GM12872 (cell line): Measurements from ENCODE around the gene NRAS.

Experiments used
- CTCF ChIP-seq: IDR thresholded peaks from 3 replicates; pipeline ENCODE4 v1.5.1; 2011; ENCODE audit warnings: low read depth, mild to moderate bottlenecking, low read length, moderate library complexity; ENCODE audit not compliant: insufficient read depth

NRAS gene

DNA sequence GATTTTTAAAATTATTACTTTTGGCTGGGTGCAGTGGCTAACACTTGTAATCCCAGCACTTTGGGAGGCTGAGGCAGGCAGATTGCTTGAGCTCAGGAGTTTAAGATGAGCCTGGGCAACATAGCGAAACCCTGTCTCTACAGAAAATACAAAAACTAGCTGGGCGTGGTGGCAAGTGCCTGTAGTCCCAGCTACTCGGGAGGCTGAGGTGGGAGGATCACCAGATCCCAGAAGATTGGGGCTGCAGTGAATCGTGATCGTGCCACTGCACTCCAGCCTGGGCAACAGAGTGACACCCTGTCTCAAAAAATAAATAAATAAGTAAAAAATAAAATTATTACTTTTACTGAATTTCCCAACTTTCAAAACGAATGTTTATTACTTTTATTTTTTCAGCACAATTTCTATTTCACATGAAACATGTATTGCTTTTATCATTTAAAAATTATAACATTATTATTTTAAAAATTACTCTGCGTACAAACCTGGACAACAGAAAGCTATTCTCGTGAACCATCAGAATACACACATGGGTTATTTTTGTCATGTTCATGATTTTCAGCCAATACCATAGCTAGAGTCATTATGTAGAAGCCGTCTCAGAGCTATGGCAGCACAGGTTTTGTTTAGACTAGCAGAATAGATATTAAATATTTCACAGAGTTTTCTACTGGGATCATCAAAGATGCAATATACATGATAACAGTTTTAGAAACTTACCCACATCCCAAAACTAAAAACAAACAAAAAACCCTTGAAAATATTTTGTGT lies 21.8 kb downstream of the NRAS start:
- no peak for TF ChIP-seq CTCF

DNA sequence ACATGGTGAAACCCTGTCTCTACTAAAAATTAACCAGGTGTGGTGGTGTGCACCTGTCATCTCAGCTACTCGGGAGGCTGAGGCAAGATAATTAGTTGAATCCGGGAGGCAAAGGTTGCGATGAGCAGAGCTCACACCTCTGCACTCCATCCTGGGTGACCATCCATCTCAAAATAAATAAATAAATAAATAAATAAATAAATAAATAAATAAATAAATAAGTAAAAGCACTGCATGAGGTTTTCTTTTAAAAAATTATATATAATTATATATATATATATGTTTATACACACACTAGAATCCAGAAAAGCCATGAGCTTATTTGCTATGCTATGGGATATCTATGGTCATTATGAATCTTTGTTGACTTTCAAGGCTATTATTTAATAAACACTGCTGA lies 23.6 kb downstream of the NRAS start:
- TF ChIP-seq CTCF = no peak

DNA sequence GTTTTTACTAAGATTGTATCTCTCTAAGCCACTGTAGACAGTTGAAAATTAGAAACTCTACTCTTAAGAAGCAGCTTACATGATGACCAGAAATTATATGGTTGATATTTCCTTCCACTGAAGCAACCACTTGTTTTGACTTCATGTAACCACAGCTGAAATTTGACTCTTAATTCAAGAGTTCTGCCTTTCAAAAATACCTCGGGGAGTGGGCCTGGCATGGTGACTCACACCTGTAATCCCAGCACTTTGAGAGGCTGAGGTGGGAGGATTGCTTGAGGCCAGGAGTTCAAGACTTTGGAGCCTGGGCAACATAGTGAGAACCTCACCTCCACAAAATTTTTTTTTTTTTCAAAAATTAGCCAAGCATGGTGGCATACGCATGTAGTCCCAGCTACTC lies 25.5 kb downstream of the NRAS start:
- no peak for TF ChIP-seq CTCF

DNA sequence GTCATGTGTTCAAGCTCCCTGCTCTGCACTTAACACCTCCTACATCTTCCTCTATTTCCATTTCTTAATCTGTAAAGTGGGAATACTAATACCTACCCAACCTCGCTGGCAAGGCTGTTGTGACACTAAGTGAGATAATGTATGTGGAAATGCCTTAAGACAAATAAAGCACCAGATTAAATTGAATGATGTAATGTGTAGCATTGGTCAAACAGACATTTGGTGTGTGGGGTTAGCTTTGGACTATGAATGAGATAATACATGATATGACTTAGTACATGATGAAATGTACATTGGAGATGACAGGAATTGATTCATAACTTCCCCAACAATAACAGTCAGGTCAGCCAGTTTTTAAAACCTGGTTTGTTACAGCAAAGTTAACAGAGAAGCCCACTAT lies 26.4 kb downstream of the NRAS start:
- TF ChIP-seq CTCF = no peak

- no peak for TF ChIP-seq CTCF
These were observed 28.0 kb downstream of the NRAS start for GRCh38 chr1:114688526-114688925.

DNA sequence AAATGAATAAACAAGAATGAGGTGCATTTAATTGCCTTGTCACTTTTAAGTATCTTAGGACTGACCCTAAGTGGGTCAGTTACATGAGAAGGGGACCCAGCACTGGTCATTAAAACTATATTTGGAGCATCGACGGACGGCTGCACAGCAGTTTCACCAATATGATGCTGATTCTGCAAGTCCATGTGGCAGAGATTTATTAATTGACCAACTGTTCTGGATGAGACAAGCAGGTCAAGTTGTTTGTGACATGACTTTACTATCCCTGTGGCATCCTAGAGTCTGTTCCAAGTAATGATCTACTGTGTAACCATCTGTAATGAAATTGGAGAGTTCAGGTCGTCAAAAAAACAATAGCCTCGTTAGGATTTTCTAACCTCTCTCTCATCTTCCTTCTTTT lies 30.7 kb downstream of the NRAS start:
- no peak for TF ChIP-seq CTCF

DNA sequence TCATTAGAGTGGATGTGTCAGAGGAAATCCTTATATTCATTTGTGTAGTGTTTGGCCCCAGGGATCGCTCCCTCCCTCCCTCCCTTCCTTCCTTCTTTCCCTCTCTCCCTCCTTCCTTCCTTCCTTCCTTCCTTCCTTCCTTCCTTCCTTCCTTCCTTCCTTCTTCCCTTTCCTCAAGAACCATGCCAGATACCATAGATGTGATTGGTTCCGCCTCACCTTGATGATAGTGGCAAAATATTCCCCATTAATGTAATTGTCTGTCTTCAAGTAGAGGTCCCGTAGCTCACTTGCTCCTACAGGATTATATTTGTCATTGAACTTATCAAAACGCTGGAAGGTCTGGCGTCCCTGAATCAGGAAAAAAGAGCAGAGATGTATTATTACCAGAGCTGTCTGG lies 38.9 kb downstream of the NRAS start:
- no peak for TF ChIP-seq CTCF
